WTC11 (cell line): ENCODE measurements around the gene MCF2L. TPM values are rescaled to one million over a fixed set of nuclear protein-coding genes. Genes with fewer than 3 reads are reported as not detected.

ENCODE experiments used
- ATAC-seq: fragments of 200-7000 bp; cut with Tn5 transposase; 2 replicates; pipeline ENCODE4 v1.10.0; 2021; ENCODE audit warnings: mild to moderate bottlenecking, moderate library complexity
- CTCF ChIA-PET: fragments of 300-600 bp; sonication (Branson Sonifier 250); formaldehyde crosslinking; loops from one replicate; lab custom pipeline; 2021; ENCODE audit warnings: antibody characterized with exemption; lab: Charles Lee
- POLR2A ChIA-PET: fragments of 350-600 bp; sonication (Branson Sonifier 250); formaldehyde crosslinking; loops from one replicate; lab custom pipeline; 2021; ENCODE audit warnings: antibody characterized with exemption; lab: Charles Lee
- DNase-seq: peaks from one replicate; pipeline ENCODE4 v3.0.0; 2021; ENCODE audit warnings: low spot score
- H3K27ac Mint-ChIP-seq: 2 replicates; pipeline ENCODE4 v1.8.0; 2021; ENCODE audit warnings: mixed read lengths
- H3K27me3 Mint-ChIP-seq: 2 replicates; pipeline ENCODE4 v1.8.0; 2021; ENCODE audit warnings: low read depth, mild to moderate bottlenecking, moderate library complexity, mixed read lengths
- H3K36me3 Mint-ChIP-seq: 2 replicates; pipeline ENCODE4 v1.8.0; 2021; ENCODE audit warnings: mixed read lengths
- H3K4me1 Mint-ChIP-seq: 2 replicates; pipeline ENCODE4 v1.8.0; 2022; ENCODE audit warnings: mixed read lengths
- H3K4me3 Mint-ChIP-seq: 2 replicates; pipeline ENCODE4 v1.8.0; 2021; ENCODE audit warnings: mild to moderate bottlenecking, moderate library complexity, mixed read lengths
- H3K9me3 Mint-ChIP-seq: 2 replicates; pipeline ENCODE4 v1.8.0; 2021; ENCODE audit warnings: mixed read lengths
- AFF4 ChIP-seq: sonication (generic); formaldehyde crosslinking; IDR thresholded peaks from 2 replicates; pipeline ENCODE4 v1.8.1; 2023; ENCODE audit warnings: mild to moderate bottlenecking, missing genetic modification reagents, borderline replicate concordance
- ARID4B ChIP-seq: sonication (generic); formaldehyde crosslinking; IDR thresholded peaks from 2 replicates; pipeline ENCODE4 v1.8.0; 2023; ENCODE audit warnings: missing genetic modification reagents, mild to moderate bottlenecking, borderline replicate concordance
- ESRRA ChIP-seq: sonication (generic); formaldehyde crosslinking; IDR thresholded peaks from 2 replicates; pipeline ENCODE4 v1.8.1; 2022; ENCODE audit warnings: mild to moderate bottlenecking, missing genetic modification reagents, borderline replicate concordance
- MAX ChIP-seq: sonication (generic); formaldehyde crosslinking; IDR thresholded peaks from 2 replicates; pipeline ENCODE4 v1.8.0; 2022; ENCODE audit warnings: mild to moderate bottlenecking, missing genetic modification reagents
- NFE2L1 ChIP-seq: sonication (generic); formaldehyde crosslinking; IDR thresholded peaks from 2 replicates; pipeline ENCODE4 v1.8.1; 2023; ENCODE audit warnings: missing genetic modification reagents
- RORB ChIP-seq: fragments of 250-450 bp; sonication (Bioruptor Pico); IDR thresholded peaks from 2 replicates; pipeline ENCODE4 v1.9.0; 2021; ENCODE audit warnings: mild to moderate bottlenecking
- ZNF263 ChIP-seq: sonication (generic); formaldehyde crosslinking; IDR thresholded peaks from 2 replicates; pipeline ENCODE4 v1.8.1; 2022; ENCODE audit warnings: low read depth, mild to moderate bottlenecking, moderate library complexity, missing genetic modification reagents
- ZNF281 ChIP-seq: sonication (generic); formaldehyde crosslinking; IDR thresholded peaks from 2 replicates; pipeline ENCODE4 v1.8.0; 2023; ENCODE audit warnings: mild to moderate bottlenecking, missing genetic modification reagents
- ZNF532 ChIP-seq: fragments of 250-450 bp; sonication (Bioruptor Pico); IDR thresholded peaks from 2 replicates; pipeline ENCODE4 v1.9.0; 2021; ENCODE audit warnings: mild to moderate bottlenecking, borderline replicate concordance
- total RNA-seq: library from RNA; stranded (reverse); gene quantifications from 3 replicates; pipeline ENCODE4 v1.2.3, GENCODE V29; 2021

Gene MCF2L
- total RNA-seq, 1 experiment from 2014 or later = 34.8 TPM

- Mint-ChIP-seq H3K9me3 (no peaks in the 10 kb centered on the region), H3K4me3 (no peak overlapping the region), H3K27me3 (no peaks in the 10 kb centered on the region; the same call in 1 of the 2 replicates), H3K4me1 (peaks cover 9% of the 10 kb centered on the region), H3K36me3 (no peaks in the 10 kb centered on the region), H3K27ac (no peak overlapping the region)
- DNase-seq (no peak), ATAC-seq (no peak)
- POLR2A ChIA-PET = no interaction called here
- CTCF ChIA-PET = no interaction called here
- TF ChIP-seq ZNF263 (CRISPR knock-in tag) (no peak), ZNF532 (CRISPR knock-in tag) (no peak), ESRRA (CRISPR knock-in tag) (no peak), RORB (no peak), AFF4 (no peak), ZNF281 (CRISPR knock-in tag) (no peak), MAX (no peak), NFE2L1 (CRISPR knock-in tag) (no peak), ARID4B (CRISPR knock-in tag) (no peak)
Measured at GRCh38 chr13:113121183-113121927, 152.3 kb downstream of the MCF2L start.
